H9 (cell line): ENCODE data around the gene ACVR1B. TPM values are rescaled to one million over a fixed set of nuclear protein-coding genes. Genes with fewer than 3 reads are reported as not detected.
A peak's percentile ranks its signal among the peaks of the same experiment; 100 is the strongest.

Experiments
- DNase-seq: peaks from one replicate; pipeline ENCODE4 v3.0.0-alpha.2; 2017
- H2AFZ ChIP-seq: one replicate; pipeline ENCODE4 v1.6.1; 2013; ENCODE audit warnings: mild to moderate bottlenecking, low read length, control low read depth, moderate library complexity
- H2AK5ac ChIP-seq: 2 replicates; pipeline ENCODE4 v1.6.1; 2013; ENCODE audit warnings: low read length, control low read depth, mixed read lengths; ENCODE audit not compliant: insufficient read length
- H2BK120ac ChIP-seq: one replicate; pipeline ENCODE4 v1.6.1; 2013; ENCODE audit warnings: low read depth, mild to moderate bottlenecking, low read length, control low read depth, inconsistent platforms; ENCODE audit not compliant: poor library complexity, severe bottlenecking
- H2BK12ac ChIP-seq: 2 replicates; pipeline ENCODE4 v1.6.1; 2013; ENCODE audit warnings: low read length, control low read depth, mixed read lengths, low read depth; ENCODE audit not compliant: insufficient read length
- H2BK15ac ChIP-seq: 2 replicates; pipeline ENCODE4 v1.6.1; 2013; ENCODE audit warnings: low read depth, low read length, control low read depth
- H2BK20ac ChIP-seq: one replicate; pipeline ENCODE4 v1.6.1; 2013; ENCODE audit warnings: low read depth, mild to moderate bottlenecking, low read length, control low read depth, inconsistent platforms; ENCODE audit not compliant: poor library complexity, severe bottlenecking
- H2BK5ac ChIP-seq: 2 replicates; pipeline ENCODE4 v1.6.1; 2013; ENCODE audit warnings: low read length, control low read depth, mixed read lengths; ENCODE audit not compliant: insufficient read length
- H3K14ac ChIP-seq: 2 replicates; pipeline ENCODE4 v1.6.1; 2013; ENCODE audit warnings: low read length, control low read depth; ENCODE audit not compliant: insufficient read depth
- H3K18ac ChIP-seq: 2 replicates; pipeline ENCODE4 v1.6.1; 2013; ENCODE audit warnings: low read depth, mild to moderate bottlenecking, mixed read lengths, low read length, control low read depth; ENCODE audit not compliant: insufficient read length
- H3K23ac ChIP-seq: 2 replicates; pipeline ENCODE4 v1.6.1; 2013; ENCODE audit warnings: low read length, control low read depth, mixed read lengths, low read depth; ENCODE audit not compliant: insufficient read length
- H3K23me2 ChIP-seq: 2 replicates; pipeline ENCODE4 v1.6.1; 2013; ENCODE audit warnings: low read depth, mild to moderate bottlenecking, mixed read lengths, low read length, control low read depth; ENCODE audit not compliant: insufficient read length, poor library complexity, severe bottlenecking
- H3K27ac ChIP-seq: 2 replicates; pipeline ENCODE4 v1.5.1; 2013; ENCODE audit warnings: low read length, control low read depth, mixed read lengths, low read depth; ENCODE audit not compliant: insufficient read length
- H3K27me3 ChIP-seq: 2 replicates; pipeline ENCODE4 v1.6.1; 2013; ENCODE audit warnings: low read length, control low read depth, inconsistent platforms; ENCODE audit not compliant: insufficient read depth
- H3K4ac ChIP-seq: 2 replicates; pipeline ENCODE4 v1.6.1; 2013; ENCODE audit warnings: low read depth, mild to moderate bottlenecking, control low read depth, inconsistent platforms, low read length, moderate library complexity
- H3K4me1 ChIP-seq: 2 replicates; pipeline ENCODE4 v1.6.1; 2013; ENCODE audit warnings: low read length, control low read depth, inconsistent platforms; ENCODE audit not compliant: insufficient read depth
- H3K4me2 ChIP-seq: 2 replicates; pipeline ENCODE4 v1.6.1; 2013; ENCODE audit warnings: low read length, control low read depth, mixed read lengths; ENCODE audit not compliant: insufficient read length, insufficient read depth
- H3K56ac ChIP-seq: 2 replicates; pipeline ENCODE4 v1.6.1; 2013; ENCODE audit warnings: low read depth, mild to moderate bottlenecking, mixed read lengths, low read length, control low read depth; ENCODE audit not compliant: insufficient read length
- H3K79me1 ChIP-seq: 2 replicates; pipeline ENCODE4 v1.6.1; 2013; ENCODE audit warnings: low read depth, mild to moderate bottlenecking, moderate library complexity, low read length, control low read depth, inconsistent platforms; ENCODE audit not compliant: insufficient read depth, poor library complexity, severe bottlenecking
- H3K79me2 ChIP-seq: 2 replicates; pipeline ENCODE4 v1.6.1; 2013; ENCODE audit warnings: low read length, control low read depth, inconsistent platforms; ENCODE audit not compliant: insufficient read depth
- H3K9ac ChIP-seq: 2 replicates; pipeline ENCODE4 v1.6.1; 2013; ENCODE audit warnings: low read length, control low read depth, mixed read lengths; ENCODE audit not compliant: insufficient read length; ENCODE audit errors: extremely low read depth
- H3K9me3 ChIP-seq: one replicate; pipeline ENCODE4 v1.6.1; 2013; ENCODE audit warnings: low read depth, low read length, inconsistent platforms; ENCODE audit not compliant: control insufficient read depth
- H3T11ph ChIP-seq: one replicate; pipeline ENCODE4 v1.6.1; 2013; ENCODE audit warnings: mild to moderate bottlenecking, low read length, control low read depth, inconsistent platforms
- H4K20me1 ChIP-seq: one replicate; pipeline ENCODE4 v1.6.1; 2013; ENCODE audit not compliant: control insufficient read depth, insufficient read length, insufficient read depth
- H4K5ac ChIP-seq: 2 replicates; pipeline ENCODE4 v1.6.1; 2013; ENCODE audit warnings: low read depth, mild to moderate bottlenecking, mixed read lengths, low read length, control low read depth; ENCODE audit not compliant: insufficient read length
- H4K8ac ChIP-seq: replicated peaks from 2 replicates; pipeline ENCODE4 v1.6.1; 2013; ENCODE audit warnings: low read length, control low read depth, mixed read lengths, low read depth; ENCODE audit not compliant: insufficient read length
- H4K91ac ChIP-seq: 2 replicates; pipeline ENCODE4 v1.6.1; 2013; ENCODE audit warnings: low read depth, mild to moderate bottlenecking, moderate library complexity, mixed read lengths, low read length, control low read depth; ENCODE audit not compliant: insufficient read length
- H3K27ac Mint-ChIP-seq, 3 experiments: 2 replicates in 2 of 3; 3 replicates in 1 of 3; pipeline ENCODE4 v1.8.0; 2020 to 2021; ENCODE audit warnings: mixed read lengths in 3 of 3, mild to moderate bottlenecking in 1 of 3, moderate library complexity in 1 of 3
- H3K27me3 Mint-ChIP-seq: 2 replicates; pipeline ENCODE4 v1.8.0; 2021; ENCODE audit warnings: low read depth, mild to moderate bottlenecking, moderate library complexity, mixed read lengths
- H3K36me3 Mint-ChIP-seq, 3 experiments: 2 replicates in 2 of 3; 3 replicates in 1 of 3; pipeline ENCODE4 v1.8.0; 2020 to 2021; ENCODE audit warnings: low read depth in 3 of 3, mixed read lengths in 3 of 3; ENCODE audit not compliant: insufficient read depth in 1 of 3
- H3K4me1 Mint-ChIP-seq, 2 experiments: 2 replicates each; pipeline ENCODE4 v1.8.0; 2020; ENCODE audit warnings: mixed read lengths in 2 of 2
- H3K4me3 Mint-ChIP-seq, 2 experiments: 2 replicates in 1 of 2; 3 replicates in 1 of 2; pipeline ENCODE4 v1.8.0; 2020 to 2021; ENCODE audit warnings: mild to moderate bottlenecking in 2 of 2, mixed read lengths in 2 of 2, moderate library complexity in 1 of 2
- H3K9me3 Mint-ChIP-seq, 2 experiments: 2 replicates in 1 of 2; 3 replicates in 1 of 2; pipeline ENCODE4 v1.8.0; 2020; ENCODE audit warnings: mild to moderate bottlenecking in 2 of 2, mixed read lengths in 2 of 2, moderate library complexity in 1 of 2
- CTCF ChIP-seq: fragments of 200-600 bp; sonication (generic); conservative IDR thresholded peaks from 3 replicates; pipeline ENCODE4 v1.8.0; 2021; ENCODE audit warnings: antibody characterized with exemption, mild to moderate bottlenecking
- WGBS: extraction: QIAGEN DNeasy Blood & Tissue Kit; methylation state at CpG from one replicate; pipeline ENCODE4 v1.1.7; 2013; ENCODE audit warnings: missing lambda C conversion rate, low lambda C conversion rate, mixed read lengths; ENCODE audit not compliant: insufficient read length; ENCODE audit errors: extremely low coverage; 5-methylcytosine and 5-hydroxymethylcytosine counted together
- total RNA-seq: library from RNA; stranded (reverse); gene quantifications from 2 replicates; pipeline ENCODE4 v1.2.1, GENCODE V29; 2021

ACVR1B gene
- total RNA-seq, 1 experiment from 2014 or later: 16.3 TPM

- peak; percentile 79 for DNase-seq
- H3K27me3 Mint-ChIP-seq: peaks cover 18% of the 10 kb centered on the region
- Histone ChIP-seq H3K56ac (no peak overlapping the region), H3K27me3 (no peaks in the 10 kb centered on the region), H2BK5ac (no peak overlapping the region), H3K4ac (no peak overlapping the region), H2BK15ac (no peak overlapping the region), H3K14ac (peak overlapping the region; percentile 4; the same call in 1 of the 2 replicates), H3K4me2 (no peak overlapping the region), H3K27ac (no peak overlapping the region), H2BK20ac (no peak overlapping the region), H3K9ac (no peak overlapping the region), H3K79me1 (no peaks in the 10 kb centered on the region), H4K5ac (no peak overlapping the region), H3K9me3 (no peaks in the 10 kb centered on the region), H3K23ac (no peak overlapping the region), H3K18ac (peak overlapping the region; percentile 0), H3K4me1 (no peaks in the 10 kb centered on the region), H3K23me2 (no peaks in the 10 kb centered on the region), H4K8ac (no peak overlapping the region), H4K20me1 (no peaks in the 10 kb centered on the region), H4K91ac (no peak overlapping the region), H2AK5ac (no peak overlapping the region), H2BK12ac (no peak overlapping the region), H2AFZ (no peak overlapping the region), H3T11ph (no peak overlapping the region), H3K79me2 (no peaks in the 10 kb centered on the region), H2BK120ac (no peak overlapping the region)
- peaks cover 13 to 25% of the 10 kb centered on the region in 2 experiments for H3K4me1 Mint-ChIP-seq
- WGBS: no CpG with 5 or more reads among the region's 28 CpGs
- H3K36me3 Mint-ChIP-seq: no peaks in the 10 kb centered on the region
- TF ChIP-seq CTCF: no peak
- H3K27ac Mint-ChIP-seq: no peak overlapping the region
- no peaks in the 10 kb centered on the region for H3K9me3 Mint-ChIP-seq
- H3K4me3 Mint-ChIP-seq: no peak overlapping the region
Measured at GRCh38 chr12:51915003-51915625, 36.4 kb upstream of the ACVR1B start.
